ENCODE data around the gene RNASE13.

GRCh38 chr14:21041676-21042433 is 7.2 kb upstream of the RNASE13 start, which contains the start of gene RNASE7:
- TF ChIP-seq POLR2AphosphoS5 (IDR thresholded peaks at IDR 0.05) (no peak), CTCF (IDR thresholded peaks at IDR 0.05) (no peak), POLR2A (IDR thresholded peaks at IDR 0.05) (no peak)

All from suprapubic skin (tissue), 4 donors.